Activated naive CD4-positive, alpha-beta T cell treated with anti-CD3 and anti-CD28 coated beads, Interleukin-2, amount 50 U/mL, for 24 hours (primary cell): ENCODE measurements around the gene DYTN.

Source experiments
- H3K27ac Mint-ChIP-seq: one replicate; pipeline ENCODE4 v1.8.0; 2021; ENCODE audit warnings: mild to moderate bottlenecking, mixed read lengths
- H3K27me3 Mint-ChIP-seq: one replicate; pipeline ENCODE4 v1.8.0; 2021; ENCODE audit warnings: mixed read lengths
- H3K36me3 Mint-ChIP-seq: one replicate; pipeline ENCODE4 v1.8.0; 2021; ENCODE audit warnings: mixed read lengths
- H3K4me1 Mint-ChIP-seq: one replicate; pipeline ENCODE4 v1.8.0; 2021; ENCODE audit warnings: mixed read lengths
- H3K4me3 Mint-ChIP-seq: one replicate; pipeline ENCODE4 v1.8.0; 2021; ENCODE audit warnings: mild to moderate bottlenecking, mixed read lengths
- H3K9me3 Mint-ChIP-seq: one replicate; pipeline ENCODE4 v1.8.0; 2021; ENCODE audit warnings: mixed read lengths

DYTN gene

GRCh38 chr2:206657087-206657486, 61.1 kb downstream of the DYTN start:
- Mint-ChIP-seq H3K36me3 (peaks cover 4% of the 10 kb centered on the region), H3K27me3 (peaks cover 10% of the 10 kb centered on the region), H3K9me3 (peaks cover 8% of the 10 kb centered on the region), H3K27ac (no peak overlapping the region), H3K4me3 (no peak overlapping the region), H3K4me1 (no peaks in the 10 kb centered on the region)

GRCh38 chr2:206647985-206648384, 70.2 kb downstream of the DYTN start:
- no peaks in the 10 kb centered on the region for H3K36me3 Mint-ChIP-seq
- H3K4me1 Mint-ChIP-seq, result no peaks in the 10 kb centered on the region
- no peaks in the 10 kb centered on the region for H3K9me3 Mint-ChIP-seq
- no peak overlapping the region for H3K4me3 Mint-ChIP-seq
- H3K27ac Mint-ChIP-seq, result no peak overlapping the region
- peaks cover 16% of the 10 kb centered on the region for H3K27me3 Mint-ChIP-seq

GRCh38 chr2:206642075-206643025, 75.8 kb downstream of the DYTN start, which contains the start of gene FAM237A:
FAM237A (plus strand) TSS chr2:206642487; CDS start chr2:206644237, 1,750 bp downstream.
- no peak within 1 kb of the TSS for H3K27ac Mint-ChIP-seq
- no peaks in the 10 kb centered on the region for H3K4me1 Mint-ChIP-seq
- H3K4me3 Mint-ChIP-seq, result no peak within 1 kb of the TSS
- H3K9me3 Mint-ChIP-seq, result no peaks in the 10 kb centered on the region
- H3K36me3 Mint-ChIP-seq, result no peaks in the 10 kb centered on the region
- H3K27me3 Mint-ChIP-seq, result peaks cover 20% of the 10 kb centered on the region

GRCh38 chr2:206641226-206641625, 77.0 kb downstream of the DYTN start:
- no peak overlapping the region for H3K27ac Mint-ChIP-seq
- no peaks in the 10 kb centered on the region for H3K4me1 Mint-ChIP-seq
- no peak overlapping the region for H3K4me3 Mint-ChIP-seq
- no peaks in the 10 kb centered on the region for H3K9me3 Mint-ChIP-seq
- H3K27me3 Mint-ChIP-seq, result peaks cover 19% of the 10 kb centered on the region
- no peaks in the 10 kb centered on the region for H3K36me3 Mint-ChIP-seq

GRCh38 chr2:206639636-206640035, 78.6 kb downstream of the DYTN start:
- H3K36me3 Mint-ChIP-seq, result no peaks in the 10 kb centered on the region
- peaks cover 16% of the 10 kb centered on the region for H3K27me3 Mint-ChIP-seq
- no peaks in the 10 kb centered on the region for H3K9me3 Mint-ChIP-seq
- no peak overlapping the region for H3K27ac Mint-ChIP-seq
- H3K4me1 Mint-ChIP-seq, result no peaks in the 10 kb centered on the region
- no peak overlapping the region for H3K4me3 Mint-ChIP-seq

- peaks cover 6% of the 10 kb centered on the region for H3K27me3 Mint-ChIP-seq
- no peaks in the 10 kb centered on the region for H3K36me3 Mint-ChIP-seq
- H3K27ac Mint-ChIP-seq, result no peak overlapping the region
- H3K9me3 Mint-ChIP-seq, result no peaks in the 10 kb centered on the region
- H3K4me3 Mint-ChIP-seq, result no peak overlapping the region
- no peaks in the 10 kb centered on the region for H3K4me1 Mint-ChIP-seq
Observed at GRCh38 chr2:206635015-206635414, 83.2 kb downstream of the DYTN start.

GRCh38 chr2:206631340-206631739, 86.9 kb downstream of the DYTN start:
- H3K27me3 Mint-ChIP-seq, result peaks cover 11% of the 10 kb centered on the region
- no peaks in the 10 kb centered on the region for H3K9me3 Mint-ChIP-seq
- no peak overlapping the region for H3K27ac Mint-ChIP-seq
- H3K4me3 Mint-ChIP-seq, result no peak overlapping the region
- H3K36me3 Mint-ChIP-seq, result no peaks in the 10 kb centered on the region
- H3K4me1 Mint-ChIP-seq, result no peaks in the 10 kb centered on the region

- Mint-ChIP-seq H3K4me3 (no peak overlapping the region), H3K4me1 (no peaks in the 10 kb centered on the region), H3K9me3 (no peaks in the 10 kb centered on the region), H3K27me3 (peaks cover 9% of the 10 kb centered on the region), H3K36me3 (no peaks in the 10 kb centered on the region), H3K27ac (no peak overlapping the region)
Observed at GRCh38 chr2:206627632-206628031, 90.6 kb downstream of the DYTN start.

- no peak overlapping the region for H3K27ac Mint-ChIP-seq
- peaks cover 9% of the 10 kb centered on the region for H3K27me3 Mint-ChIP-seq
- H3K4me3 Mint-ChIP-seq, result no peak overlapping the region
- H3K9me3 Mint-ChIP-seq, result no peaks in the 10 kb centered on the region
- H3K36me3 Mint-ChIP-seq, result no peaks in the 10 kb centered on the region
- H3K4me1 Mint-ChIP-seq, result no peaks in the 10 kb centered on the region
Observed at GRCh38 chr2:206626108-206626507, 92.1 kb downstream of the DYTN start.

- H3K27ac Mint-ChIP-seq, result no peak overlapping the region
- H3K4me1 Mint-ChIP-seq, result no peaks in the 10 kb centered on the region
- H3K27me3 Mint-ChIP-seq, result peaks cover 6% of the 10 kb centered on the region
- no peaks in the 10 kb centered on the region for H3K36me3 Mint-ChIP-seq
- H3K9me3 Mint-ChIP-seq, result no peaks in the 10 kb centered on the region
- no peak overlapping the region for H3K4me3 Mint-ChIP-seq
Observed at GRCh38 chr2:206619011-206619410, 99.2 kb downstream of the DYTN start.

GRCh38 chr2:206616151-206616550, 102.0 kb downstream of the DYTN start:
- Mint-ChIP-seq H3K27me3 (peaks cover 6% of the 10 kb centered on the region), H3K9me3 (no peaks in the 10 kb centered on the region), H3K36me3 (no peaks in the 10 kb centered on the region), H3K4me3 (no peak overlapping the region), H3K4me1 (no peaks in the 10 kb centered on the region), H3K27ac (no peak overlapping the region)

GRCh38 chr2:206615417-206616089, 102.6 kb downstream of the DYTN start:
- no peak overlapping the region for H3K27ac Mint-ChIP-seq
- H3K36me3 Mint-ChIP-seq, result no peaks in the 10 kb centered on the region
- H3K9me3 Mint-ChIP-seq, result no peaks in the 10 kb centered on the region
- no peak overlapping the region for H3K4me3 Mint-ChIP-seq
- H3K27me3 Mint-ChIP-seq, result peaks cover 6% of the 10 kb centered on the region
- no peaks in the 10 kb centered on the region for H3K4me1 Mint-ChIP-seq

GRCh38 chr2:206614811-206615210, 103.4 kb downstream of the DYTN start:
- Mint-ChIP-seq H3K36me3 (no peaks in the 10 kb centered on the region), H3K4me3 (no peak overlapping the region), H3K9me3 (no peaks in the 10 kb centered on the region), H3K27me3 (peaks cover 6% of the 10 kb centered on the region), H3K4me1 (no peaks in the 10 kb centered on the region), H3K27ac (no peak overlapping the region)

GRCh38 chr2:206611736-206612135, 106.5 kb downstream of the DYTN start:
- H3K27ac Mint-ChIP-seq, result no peak overlapping the region
- H3K9me3 Mint-ChIP-seq, result no peaks in the 10 kb centered on the region
- no peak overlapping the region for H3K4me3 Mint-ChIP-seq
- H3K27me3 Mint-ChIP-seq, result peaks cover 2% of the 10 kb centered on the region
- no peaks in the 10 kb centered on the region for H3K36me3 Mint-ChIP-seq
- no peaks in the 10 kb centered on the region for H3K4me1 Mint-ChIP-seq

GRCh38 chr2:206611191-206611590, 107.0 kb downstream of the DYTN start:
- no peak overlapping the region for H3K27ac Mint-ChIP-seq
- H3K27me3 Mint-ChIP-seq, result no peaks in the 10 kb centered on the region
- H3K4me3 Mint-ChIP-seq, result no peak overlapping the region
- no peaks in the 10 kb centered on the region for H3K4me1 Mint-ChIP-seq
- no peaks in the 10 kb centered on the region for H3K9me3 Mint-ChIP-seq
- no peaks in the 10 kb centered on the region for H3K36me3 Mint-ChIP-seq

GRCh38 chr2:206610451-206610850, 107.7 kb downstream of the DYTN start:
- H3K27ac Mint-ChIP-seq, result no peak overlapping the region
- H3K4me1 Mint-ChIP-seq, result no peaks in the 10 kb centered on the region
- H3K4me3 Mint-ChIP-seq, result no peak overlapping the region
- no peaks in the 10 kb centered on the region for H3K9me3 Mint-ChIP-seq
- no peaks in the 10 kb centered on the region for H3K36me3 Mint-ChIP-seq
- H3K27me3 Mint-ChIP-seq, result no peaks in the 10 kb centered on the region
